GM23338 (cell line): ENCODE measurements around the gene CYP3A5. TPM values are rescaled to one million over a fixed set of nuclear protein-coding genes. Genes with fewer than 3 reads are reported as not detected.

Experiments used
- ATAC-seq: fragments of 200-7000 bp; cut with Tn5 transposase; 3 replicates; pipeline ENCODE4 v1.9.1; 2020
- DNase-seq: peaks from one replicate; pipeline ENCODE4 v3.0.0-alpha.2; 2015; ENCODE audit warnings: low spot score
- H2AFZ ChIP-seq: fragments of 200-600 bp; sonication (generic); 2 replicates; pipeline ENCODE4 v1.8.0; 2016; ENCODE audit warnings: antibody characterized with exemption, mild to moderate bottlenecking, moderate library complexity
- H3F3A ChIP-seq: fragments of 200-600 bp; sonication (generic); replicated peaks from 2 replicates; pipeline ENCODE4 v1.8.0; 2017; ENCODE audit warnings: antibody characterized with exemption, mixed run types, low read depth
- H3K27ac ChIP-seq: fragments of 200-600 bp; sonication (generic); 2 replicates; pipeline ENCODE4 v1.6.1; 2016; ENCODE audit warnings: low read depth
- H3K27me3 ChIP-seq: fragments of 200-600 bp; sonication (generic); 2 replicates; pipeline ENCODE4 v1.8.0; 2016; ENCODE audit warnings: mild to moderate bottlenecking, mixed run types, moderate library complexity; ENCODE audit not compliant: insufficient read depth
- H3K36me3 ChIP-seq: fragments of 200-600 bp; sonication (generic); 2 replicates; pipeline ENCODE4 v1.8.0; 2016; ENCODE audit warnings: mild to moderate bottlenecking; ENCODE audit not compliant: insufficient read depth
- H3K4me1 ChIP-seq: fragments of 200-600 bp; sonication (generic); 2 replicates; pipeline ENCODE4 v1.8.0; 2016; ENCODE audit warnings: mild to moderate bottlenecking, moderate library complexity; ENCODE audit not compliant: insufficient read depth
- H3K4me2 ChIP-seq: fragments of 200-600 bp; sonication (generic); 2 replicates; pipeline ENCODE4 v1.7.1; 2017; ENCODE audit warnings: mixed run types
- H3K4me3 ChIP-seq: fragments of 200-600 bp; sonication (generic); 2 replicates; pipeline ENCODE4 v1.6.1; 2016; ENCODE audit warnings: mixed run types
- H3K79me2 ChIP-seq: fragments of 200-600 bp; sonication (generic); replicated peaks from 2 replicates; pipeline ENCODE4 v1.8.0; 2017; ENCODE audit warnings: mild to moderate bottlenecking; ENCODE audit not compliant: insufficient read depth
- H3K9me2 ChIP-seq: fragments of 200-600 bp; sonication (generic); 2 replicates; pipeline ENCODE4 v1.8.0; 2017; ENCODE audit not compliant: insufficient read depth
- H4K20me1 ChIP-seq: fragments of 200-600 bp; sonication (generic); replicated peaks from 2 replicates; pipeline ENCODE4 v1.8.0; 2017; ENCODE audit warnings: mild to moderate bottlenecking; ENCODE audit not compliant: insufficient read depth
- H3K27ac Mint-ChIP-seq: 2 replicates; pipeline ENCODE4 v1.8.0; 2020; ENCODE audit warnings: inconsistent platforms, mild to moderate bottlenecking, moderate library complexity, mixed read lengths
- H3K27me3 Mint-ChIP-seq: 3 replicates; pipeline ENCODE4 v1.8.0; 2022; ENCODE audit warnings: low read depth, mild to moderate bottlenecking, moderate library complexity, mixed read lengths, inconsistent platforms; ENCODE audit not compliant: insufficient read depth, poor library complexity
- H3K36me3 Mint-ChIP-seq: 3 replicates; pipeline ENCODE4 v1.8.0; 2021; ENCODE audit warnings: low read depth, mild to moderate bottlenecking, inconsistent platforms, moderate library complexity, mixed read lengths
- H3K4me1 Mint-ChIP-seq: 3 replicates; pipeline ENCODE4 v1.8.0; 2020; ENCODE audit warnings: mild to moderate bottlenecking, inconsistent platforms, mixed read lengths
- H3K4me3 Mint-ChIP-seq: 3 replicates; pipeline ENCODE4 v1.8.0; 2021; ENCODE audit warnings: moderate library complexity, mild to moderate bottlenecking, inconsistent platforms, mixed read lengths
- H3K9me3 Mint-ChIP-seq: 3 replicates; pipeline ENCODE4 v1.8.0; 2020; ENCODE audit warnings: moderate library complexity, mild to moderate bottlenecking, inconsistent platforms, mixed read lengths
- CREB1 ChIP-seq: fragments of 250-450 bp; sonication (Bioruptor Pico); IDR thresholded peaks from 2 replicates; pipeline ENCODE4 v1.5.0; 2020; ENCODE audit warnings: low read depth, mild to moderate bottlenecking, moderate library complexity
- EZH2 ChIP-seq: fragments of 200-600 bp; sonication (generic); IDR thresholded peaks from one replicate; pipeline ENCODE4 v1.8.0; 2017; ENCODE audit warnings: antibody characterized with exemption, mild to moderate bottlenecking, low read depth; ENCODE audit not compliant: unreplicated experiment
- EZH2phosphoT487 ChIP-seq: fragments of 200-600 bp; sonication (generic); IDR thresholded peaks from one replicate; pipeline ENCODE4 v1.8.1; 2018; ENCODE audit warnings: antibody characterized with exemption; ENCODE audit not compliant: unreplicated experiment
- JUNB ChIP-seq: IDR thresholded peaks from one replicate; pipeline ENCODE4 v1.6.1; 2016; ENCODE audit warnings: antibody characterized with exemption; ENCODE audit not compliant: unreplicated experiment
- NANOG ChIP-seq: IDR thresholded peaks from 2 replicates; pipeline ENCODE4 v1.6.1; 2016; ENCODE audit warnings: antibody characterized with exemption, borderline replicate concordance
- POLR2AphosphoS5 ChIP-seq: IDR thresholded peaks from 2 replicates; pipeline ENCODE4 v1.6.1; 2016; ENCODE audit warnings: antibody characterized with exemption, low read depth
- STAT1 ChIP-seq: IDR thresholded peaks from one replicate; pipeline ENCODE4 v1.6.1; 2016; ENCODE audit warnings: antibody characterized with exemption; ENCODE audit not compliant: unreplicated experiment
- ZNF114 ChIP-seq: fragments of 250-450 bp; sonication (Bioruptor Pico); IDR thresholded peaks from 2 replicates; pipeline ENCODE4 v1.5.0; 2020; ENCODE audit warnings: mild to moderate bottlenecking, moderate library complexity
- ZNF331 ChIP-seq: fragments of 250-450 bp; sonication (Bioruptor Pico); IDR thresholded peaks from 2 replicates; pipeline ENCODE4 v1.5.0; 2020; ENCODE audit warnings: low read depth, mild to moderate bottlenecking, moderate library complexity
- polyA plus RNA-seq: library from polyadenylated mRNA; unstranded; fragments of >200 nt; fragmentation: Nextera tagmentation; extraction: Ambion mirVana; gene quantifications from 2 replicates; pipeline ENCODE4 v1.2.1, GENCODE V29; 2016
- total RNA-seq: library from RNA; depleted of rRNA; stranded (reverse); fragments of >200 nt; shearing (Covaris generic); gene quantifications from 2 replicates; pipeline ENCODE4 v1.2.3, GENCODE V29; 2014
- TF ChIP-seq, protein P1 (sequence below): fragments of 250-450 bp; sonication (Bioruptor Pico); IDR thresholded peaks from 2 replicates; pipeline ENCODE4 v1.5.0; 2020; ENCODE audit warnings: mild to moderate bottlenecking, moderate library complexity
- TF ChIP-seq, protein P2 (sequence below): IDR thresholded peaks from one replicate; pipeline ENCODE4 v1.6.1; 2018; ENCODE audit warnings: antibody characterized with exemption; ENCODE audit not compliant: unreplicated experiment
- TF ChIP-seq, protein P3 (sequence below), 2 experiments: fragments of 200-600 bp in 1 of 2; sonication (generic) in 1 of 2; conservative IDR thresholded peaks; 2 replicates each; pipeline versions ENCODE4 v1.5.1 to v1.6.1; 2016 to 2017; ENCODE audit warnings: antibody characterized with exemption in 2 of 2, low read depth in 2 of 2, mild to moderate bottlenecking in 2 of 2, moderate library complexity in 1 of 2
- TF ChIP-seq, protein P4 (sequence below): IDR thresholded peaks from 2 replicates; pipeline ENCODE4 v1.6.1; 2016; ENCODE audit warnings: antibody characterized with exemption

The CYP3A5 gene
- total and polyA plus RNA-seq, 2 experiments from 2014 or later = 1.2 TPM; not detected in 1

DNA sequence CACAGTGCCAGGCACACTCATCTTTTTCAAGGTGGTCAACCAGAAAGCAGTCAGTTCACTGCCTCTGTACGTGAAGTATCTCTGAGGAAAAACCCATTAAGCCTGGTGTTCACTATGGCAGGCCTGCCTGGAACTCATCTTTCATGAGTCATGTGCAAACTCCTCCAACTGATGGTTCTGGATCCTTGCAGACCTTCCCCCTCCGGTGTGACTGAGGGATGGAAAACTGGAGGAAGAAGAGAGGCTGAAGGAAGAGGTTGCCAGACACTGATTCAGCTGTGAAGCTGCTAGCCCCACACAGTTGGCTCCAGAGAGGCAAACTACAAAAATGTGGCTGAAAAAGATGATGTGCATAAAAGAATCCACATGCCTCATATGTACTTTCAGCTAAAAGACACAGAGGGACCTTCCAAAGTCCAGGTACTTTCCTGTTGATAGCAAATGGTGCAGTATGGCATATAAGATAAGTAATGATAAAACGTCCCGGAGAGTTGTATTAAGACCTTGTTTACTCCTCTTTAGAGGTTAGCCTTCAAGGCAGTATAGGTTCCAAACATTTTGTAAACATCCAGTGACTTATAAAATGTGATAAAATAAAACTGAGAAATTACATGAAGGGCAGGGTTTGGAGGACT lies 2.7 kb downstream of the CYP3A5 start:
- DNase-seq (no peak), ATAC-seq (no peak)
- Mint-ChIP-seq H3K27me3 (peaks cover 4% of the 10 kb centered on the region), H3K27ac (no peak overlapping the region), H3K4me1 (peaks cover 14% of the 10 kb centered on the region), H3K9me3 (peaks cover 3% of the 10 kb centered on the region; the same call in 1 of the 3 replicates), H3K4me3 (no peak overlapping the region), H3K36me3 (peaks cover 2% of the 10 kb centered on the region; the same call in 1 of the 3 replicates)
- TF ChIP-seq CREB1 (CRISPR knock-in tag) (no peak), ZNF114 (no peak), ZNF331 (CRISPR knock-in tag) (no peak), POLR2AphosphoS5 (no peak), EZH2phosphoT487 (no peak), NANOG (no peak), EZH2 (no peak), JUNB (no peak), STAT1 (no peak)
- TF ChIP-seq, protein P1, sequence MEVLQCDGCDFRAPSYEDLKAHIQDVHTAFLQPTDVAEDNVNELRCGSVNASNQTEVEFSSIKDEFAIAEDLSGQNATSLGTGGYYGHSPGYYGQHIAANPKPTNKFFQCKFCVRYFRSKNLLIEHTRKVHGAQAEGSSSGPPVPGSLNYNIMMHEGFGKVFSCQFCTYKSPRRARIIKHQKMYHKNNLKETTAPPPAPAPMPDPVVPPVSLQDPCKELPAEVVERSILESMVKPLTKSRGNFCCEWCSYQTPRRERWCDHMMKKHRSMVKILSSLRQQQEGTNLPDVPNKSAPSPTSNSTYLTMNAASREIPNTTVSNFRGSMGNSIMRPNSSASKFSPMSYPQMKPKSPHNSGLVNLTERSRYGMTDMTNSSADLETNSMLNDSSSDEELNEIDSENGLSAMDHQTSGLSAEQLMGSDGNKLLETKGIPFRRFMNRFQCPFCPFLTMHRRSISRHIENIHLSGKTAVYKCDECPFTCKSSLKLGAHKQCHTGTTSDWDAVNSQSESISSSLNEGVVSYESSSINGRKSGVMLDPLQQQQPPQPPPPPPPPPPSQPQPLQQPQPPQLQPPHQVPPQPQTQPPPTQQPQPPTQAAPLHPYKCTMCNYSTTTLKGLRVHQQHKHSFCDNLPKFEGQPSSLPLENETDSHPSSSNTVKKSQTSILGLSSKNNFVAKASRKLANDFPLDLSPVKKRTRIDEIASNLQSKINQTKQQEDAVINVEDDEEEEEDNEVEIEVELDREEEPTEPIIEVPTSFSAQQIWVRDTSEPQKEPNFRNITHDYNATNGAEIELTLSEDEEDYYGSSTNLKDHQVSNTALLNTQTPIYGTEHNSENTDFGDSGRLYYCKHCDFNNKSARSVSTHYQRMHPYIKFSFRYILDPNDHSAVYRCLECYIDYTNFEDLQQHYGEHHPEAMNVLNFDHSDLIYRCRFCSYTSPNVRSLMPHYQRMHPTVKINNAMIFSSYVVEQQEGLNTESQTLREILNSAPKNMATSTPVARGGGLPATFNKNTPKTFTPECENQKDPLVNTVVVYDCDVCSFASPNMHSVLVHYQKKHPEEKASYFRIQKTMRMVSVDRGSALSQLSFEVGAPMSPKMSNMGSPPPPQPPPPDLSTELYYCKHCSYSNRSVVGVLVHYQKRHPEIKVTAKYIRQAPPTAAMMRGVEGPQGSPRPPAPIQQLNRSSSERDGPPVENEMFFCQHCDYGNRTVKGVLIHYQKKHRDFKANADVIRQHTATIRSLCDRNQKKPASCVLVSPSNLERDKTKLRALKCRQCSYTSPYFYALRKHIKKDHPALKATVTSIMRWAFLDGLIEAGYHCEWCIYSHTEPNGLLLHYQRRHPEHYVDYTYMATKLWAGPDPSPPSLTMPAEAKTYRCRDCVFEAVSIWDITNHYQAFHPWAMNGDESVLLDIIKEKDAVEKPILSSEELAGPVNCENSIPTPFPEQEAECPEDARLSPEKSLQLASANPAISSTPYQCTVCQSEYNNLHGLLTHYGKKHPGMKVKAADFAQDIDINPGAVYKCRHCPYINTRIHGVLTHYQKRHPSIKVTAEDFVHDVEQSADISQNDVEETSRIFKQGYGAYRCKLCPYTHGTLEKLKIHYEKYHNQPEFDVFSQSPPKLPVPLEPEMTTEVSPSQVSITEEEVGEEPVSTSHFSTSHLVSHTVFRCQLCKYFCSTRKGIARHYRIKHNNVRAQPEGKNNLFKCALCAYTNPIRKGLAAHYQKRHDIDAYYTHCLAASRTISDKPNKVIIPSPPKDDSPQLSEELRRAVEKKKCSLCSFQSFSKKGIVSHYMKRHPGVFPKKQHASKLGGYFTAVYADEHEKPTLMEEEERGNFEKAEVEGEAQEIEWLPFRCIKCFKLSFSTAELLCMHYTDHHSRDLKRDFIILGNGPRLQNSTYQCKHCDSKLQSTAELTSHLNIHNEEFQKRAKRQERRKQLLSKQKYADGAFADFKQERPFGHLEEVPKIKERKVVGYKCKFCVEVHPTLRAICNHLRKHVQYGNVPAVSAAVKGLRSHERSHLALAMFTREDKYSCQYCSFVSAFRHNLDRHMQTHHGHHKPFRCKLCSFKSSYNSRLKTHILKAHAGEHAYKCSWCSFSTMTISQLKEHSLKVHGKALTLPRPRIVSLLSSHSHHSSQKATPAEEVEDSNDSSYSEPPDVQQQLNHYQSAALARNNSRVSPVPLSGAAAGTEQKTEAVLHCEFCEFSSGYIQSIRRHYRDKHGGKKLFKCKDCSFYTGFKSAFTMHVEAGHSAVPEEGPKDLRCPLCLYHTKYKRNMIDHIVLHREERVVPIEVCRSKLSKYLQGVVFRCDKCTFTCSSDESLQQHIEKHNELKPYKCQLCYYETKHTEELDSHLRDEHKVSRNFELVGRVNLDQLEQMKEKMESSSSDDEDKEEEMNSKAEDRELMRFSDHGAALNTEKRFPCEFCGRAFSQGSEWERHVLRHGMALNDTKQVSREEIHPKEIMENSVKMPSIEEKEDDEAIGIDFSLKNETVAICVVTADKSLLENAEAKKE (CRISPR knock-in tag) = no peak
- TF ChIP-seq, protein P2, sequence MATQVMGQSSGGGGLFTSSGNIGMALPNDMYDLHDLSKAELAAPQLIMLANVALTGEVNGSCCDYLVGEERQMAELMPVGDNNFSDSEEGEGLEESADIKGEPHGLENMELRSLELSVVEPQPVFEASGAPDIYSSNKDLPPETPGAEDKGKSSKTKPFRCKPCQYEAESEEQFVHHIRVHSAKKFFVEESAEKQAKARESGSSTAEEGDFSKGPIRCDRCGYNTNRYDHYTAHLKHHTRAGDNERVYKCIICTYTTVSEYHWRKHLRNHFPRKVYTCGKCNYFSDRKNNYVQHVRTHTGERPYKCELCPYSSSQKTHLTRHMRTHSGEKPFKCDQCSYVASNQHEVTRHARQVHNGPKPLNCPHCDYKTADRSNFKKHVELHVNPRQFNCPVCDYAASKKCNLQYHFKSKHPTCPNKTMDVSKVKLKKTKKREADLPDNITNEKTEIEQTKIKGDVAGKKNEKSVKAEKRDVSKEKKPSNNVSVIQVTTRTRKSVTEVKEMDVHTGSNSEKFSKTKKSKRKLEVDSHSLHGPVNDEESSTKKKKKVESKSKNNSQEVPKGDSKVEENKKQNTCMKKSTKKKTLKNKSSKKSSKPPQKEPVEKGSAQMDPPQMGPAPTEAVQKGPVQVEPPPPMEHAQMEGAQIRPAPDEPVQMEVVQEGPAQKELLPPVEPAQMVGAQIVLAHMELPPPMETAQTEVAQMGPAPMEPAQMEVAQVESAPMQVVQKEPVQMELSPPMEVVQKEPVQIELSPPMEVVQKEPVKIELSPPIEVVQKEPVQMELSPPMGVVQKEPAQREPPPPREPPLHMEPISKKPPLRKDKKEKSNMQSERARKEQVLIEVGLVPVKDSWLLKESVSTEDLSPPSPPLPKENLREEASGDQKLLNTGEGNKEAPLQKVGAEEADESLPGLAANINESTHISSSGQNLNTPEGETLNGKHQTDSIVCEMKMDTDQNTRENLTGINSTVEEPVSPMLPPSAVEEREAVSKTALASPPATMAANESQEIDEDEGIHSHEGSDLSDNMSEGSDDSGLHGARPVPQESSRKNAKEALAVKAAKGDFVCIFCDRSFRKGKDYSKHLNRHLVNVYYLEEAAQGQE = no peak
- TF ChIP-seq, protein P3, sequence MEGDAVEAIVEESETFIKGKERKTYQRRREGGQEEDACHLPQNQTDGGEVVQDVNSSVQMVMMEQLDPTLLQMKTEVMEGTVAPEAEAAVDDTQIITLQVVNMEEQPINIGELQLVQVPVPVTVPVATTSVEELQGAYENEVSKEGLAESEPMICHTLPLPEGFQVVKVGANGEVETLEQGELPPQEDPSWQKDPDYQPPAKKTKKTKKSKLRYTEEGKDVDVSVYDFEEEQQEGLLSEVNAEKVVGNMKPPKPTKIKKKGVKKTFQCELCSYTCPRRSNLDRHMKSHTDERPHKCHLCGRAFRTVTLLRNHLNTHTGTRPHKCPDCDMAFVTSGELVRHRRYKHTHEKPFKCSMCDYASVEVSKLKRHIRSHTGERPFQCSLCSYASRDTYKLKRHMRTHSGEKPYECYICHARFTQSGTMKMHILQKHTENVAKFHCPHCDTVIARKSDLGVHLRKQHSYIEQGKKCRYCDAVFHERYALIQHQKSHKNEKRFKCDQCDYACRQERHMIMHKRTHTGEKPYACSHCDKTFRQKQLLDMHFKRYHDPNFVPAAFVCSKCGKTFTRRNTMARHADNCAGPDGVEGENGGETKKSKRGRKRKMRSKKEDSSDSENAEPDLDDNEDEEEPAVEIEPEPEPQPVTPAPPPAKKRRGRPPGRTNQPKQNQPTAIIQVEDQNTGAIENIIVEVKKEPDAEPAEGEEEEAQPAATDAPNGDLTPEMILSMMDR (conservative IDR thresholded peaks at IDR 0.05; ENCODE audit: low read depth in 2 of 2) = no peak
- TF ChIP-seq, protein P4, sequence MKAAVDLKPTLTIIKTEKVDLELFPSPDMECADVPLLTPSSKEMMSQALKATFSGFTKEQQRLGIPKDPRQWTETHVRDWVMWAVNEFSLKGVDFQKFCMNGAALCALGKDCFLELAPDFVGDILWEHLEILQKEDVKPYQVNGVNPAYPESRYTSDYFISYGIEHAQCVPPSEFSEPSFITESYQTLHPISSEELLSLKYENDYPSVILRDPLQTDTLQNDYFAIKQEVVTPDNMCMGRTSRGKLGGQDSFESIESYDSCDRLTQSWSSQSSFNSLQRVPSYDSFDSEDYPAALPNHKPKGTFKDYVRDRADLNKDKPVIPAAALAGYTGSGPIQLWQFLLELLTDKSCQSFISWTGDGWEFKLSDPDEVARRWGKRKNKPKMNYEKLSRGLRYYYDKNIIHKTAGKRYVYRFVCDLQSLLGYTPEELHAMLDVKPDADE = no peak
- Histone ChIP-seq H3K4me1 (peaks cover 6% of the 10 kb centered on the region; the same call in 1 of the 2 replicates), H4K20me1 (no peaks in the 10 kb centered on the region), H3K36me3 (no peaks in the 10 kb centered on the region), H2AFZ (no peak overlapping the region), H3K27ac (no peak overlapping the region), H3K4me3 (no peak overlapping the region), H3K9me2 (no peaks in the 10 kb centered on the region), H3K4me2 (no peak overlapping the region), H3K79me2 (no peaks in the 10 kb centered on the region), H3F3A (no peaks in the 10 kb centered on the region), H3K27me3 (no peaks in the 10 kb centered on the region)
